Activated T-cell treated with anti-CD3 and anti-CD28 coated beads for 24 hours (primary cell): ENCODE data around the gene PTPN14.

ENCODE experiments used
- DNase-seq: peaks from one replicate; pipeline ENCODE4 v3.0.0-alpha.2; 2020; ENCODE audit warnings: low read depth

Gene PTPN14

DNA sequence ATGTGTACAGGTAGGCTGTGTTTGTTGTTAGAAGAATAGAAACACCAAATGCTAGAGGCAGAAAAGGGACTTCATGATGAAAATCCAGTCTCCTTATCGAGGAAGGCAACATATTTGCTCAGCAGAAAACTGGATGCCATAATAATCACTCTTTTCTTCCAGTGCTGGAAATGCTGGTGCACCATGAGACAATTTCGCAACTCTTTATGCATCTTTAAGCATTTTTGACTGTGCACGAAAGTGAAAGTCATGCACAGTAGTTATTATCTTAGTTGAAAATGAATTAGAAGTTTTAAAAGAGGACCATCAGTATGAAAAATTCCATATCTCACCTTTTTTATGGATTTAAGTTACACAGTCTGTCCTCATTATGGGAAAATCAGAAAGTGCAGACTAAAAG lies 241.4 kb downstream of the PTPN14 start:
- no peak for DNase-seq

DNA sequence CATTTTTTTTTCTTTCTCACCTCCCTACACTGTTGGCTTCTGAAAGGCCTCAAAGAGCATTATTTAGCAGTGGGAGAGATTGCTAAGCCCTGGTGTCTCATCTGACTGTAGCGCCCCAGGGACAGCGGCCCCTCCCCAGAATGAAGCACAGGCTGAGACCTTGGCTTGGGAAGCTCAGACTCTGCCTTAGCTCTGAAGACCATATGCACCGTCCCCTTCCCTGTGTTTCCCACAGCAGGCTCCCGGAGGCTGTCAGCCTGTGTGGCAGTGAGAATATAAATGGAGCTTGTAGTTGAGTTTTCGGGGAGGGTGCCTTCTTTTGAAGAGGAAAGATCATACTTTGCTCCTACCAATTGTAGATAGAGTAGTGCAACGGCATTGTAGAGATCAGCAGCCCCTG lies 245.1 kb downstream of the PTPN14 start:
- DNase-seq, result no peak

DNA sequence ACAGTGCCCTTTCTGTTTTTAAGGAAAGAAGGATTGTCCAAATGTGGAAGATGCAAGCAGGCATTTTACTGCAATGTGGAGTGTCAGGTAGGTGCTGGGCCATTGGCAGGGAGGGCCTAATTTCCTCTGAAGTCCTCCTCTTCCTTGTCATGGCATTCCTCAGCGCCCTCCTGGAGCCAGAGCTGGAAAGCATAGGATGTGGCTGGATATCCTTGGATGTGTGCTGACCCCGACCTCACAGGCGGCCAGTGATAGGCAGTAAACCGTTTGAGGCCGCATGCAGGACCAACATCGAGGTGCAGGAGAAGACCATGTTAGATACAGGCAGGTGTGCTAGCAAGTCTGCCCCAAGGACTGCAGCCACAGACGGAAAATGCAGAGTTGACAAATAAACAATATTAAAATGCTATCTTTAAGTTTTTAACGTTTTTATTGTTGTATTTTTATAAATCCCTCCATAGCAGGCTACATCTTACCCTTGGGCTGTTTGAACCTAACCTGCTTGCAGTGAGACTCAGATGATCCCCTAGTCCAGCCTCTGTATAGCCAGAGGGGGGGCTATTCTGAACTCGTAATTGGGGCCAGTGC lies 246.1 kb downstream of the PTPN14 start:
- DNase-seq, result no peak

DNA sequence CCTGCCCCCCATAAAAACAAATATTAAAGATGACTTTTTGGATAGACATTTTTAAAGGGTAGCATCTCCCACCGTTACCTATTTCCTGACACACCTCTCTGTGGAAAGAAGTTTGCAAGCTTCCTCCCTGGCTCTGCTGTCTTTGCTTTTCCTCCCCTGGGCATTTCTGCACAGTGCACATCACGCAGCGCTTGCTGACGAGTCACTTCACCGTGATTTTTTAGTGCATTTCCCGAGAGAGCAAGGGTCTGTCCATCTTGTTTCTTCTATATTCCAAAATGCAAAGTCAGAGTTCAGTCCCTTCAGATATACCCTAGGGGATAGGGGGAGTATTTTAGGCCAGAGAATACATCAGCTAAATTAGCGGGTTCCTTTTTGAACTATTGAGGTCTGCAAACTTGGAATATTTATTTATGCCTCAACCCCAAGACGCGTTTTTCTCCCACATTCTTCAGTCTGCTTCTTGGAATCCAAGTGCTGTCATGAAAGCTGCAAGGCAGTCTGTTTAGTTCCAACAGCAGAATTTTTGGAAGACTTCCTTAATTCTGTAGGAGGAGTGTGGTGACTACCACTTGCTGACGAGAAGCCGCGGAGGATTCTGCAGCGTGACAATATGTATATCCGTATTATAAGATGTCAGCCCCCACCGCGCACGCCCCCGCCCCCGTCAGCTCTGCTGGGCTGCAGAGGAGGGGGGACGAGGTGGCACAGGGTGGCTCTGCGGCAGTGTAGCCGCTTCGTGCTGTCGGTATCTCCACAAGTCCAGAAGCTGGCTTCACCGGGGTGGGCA lies 248.1 kb downstream of the PTPN14 start:
- no peak for DNase-seq

DNA sequence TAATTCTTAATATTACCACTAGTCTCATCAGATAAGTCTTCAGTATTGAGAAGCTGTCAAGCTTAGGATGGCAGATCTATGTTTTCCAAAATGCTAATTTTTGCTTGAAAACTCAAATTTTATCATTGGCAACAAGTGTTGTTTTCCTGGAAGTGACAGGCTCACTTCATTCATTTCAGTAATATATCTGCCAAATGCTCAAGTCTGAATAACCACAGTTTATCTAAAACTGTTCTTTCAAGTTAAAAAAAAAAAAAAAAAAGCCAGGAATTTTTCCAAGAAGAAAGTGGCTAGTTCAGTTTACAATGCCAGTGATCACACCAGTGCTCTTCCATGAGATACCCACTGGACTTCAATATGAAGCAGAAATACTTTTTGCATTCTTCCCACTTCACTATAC lies 249.9 kb downstream of the PTPN14 start:
- no peak for DNase-seq

DNA sequence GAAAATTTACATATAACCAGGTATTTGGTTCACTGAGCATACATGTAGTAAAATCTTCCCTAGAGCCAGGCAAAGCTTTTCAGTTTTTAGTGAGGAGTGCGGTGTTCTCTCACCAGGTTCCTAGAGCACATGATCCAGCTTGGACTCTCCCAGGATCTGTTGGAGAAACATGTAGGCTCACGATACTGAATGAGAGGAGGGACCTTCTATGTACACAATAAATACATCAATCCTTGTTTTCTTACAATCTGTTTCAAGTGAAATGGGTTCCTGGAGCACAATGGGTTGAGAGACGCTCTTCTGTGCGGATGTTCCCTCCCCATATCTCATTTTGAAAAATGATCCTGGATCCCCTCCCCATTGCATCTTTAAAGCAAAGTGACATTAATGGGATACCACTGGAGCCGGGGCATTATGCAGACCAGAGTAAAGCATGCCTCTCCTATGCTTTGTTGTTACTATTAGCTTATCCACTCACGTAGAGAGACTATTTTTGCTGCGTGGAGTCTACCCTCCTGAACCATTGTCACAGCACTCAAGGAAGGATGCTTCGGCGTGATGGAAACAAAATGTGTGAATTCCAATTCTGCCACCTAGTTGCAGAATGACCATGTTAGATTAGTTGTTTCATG lies 251.1 kb downstream of the PTPN14 start:
- no peak for DNase-seq
